ENCODE results near the gene XRCC5.
"Not testable (repeated sequence)": the region's sequence is repeated elsewhere in the genome, so short reads cannot be mapped to it uniquely, and the experiment has no call there.

XRCC5 gene

GRCh38 chr2:216078776-216079175 lies 30.4 kb upstream of the XRCC5 start:
- no peak overlapping the region for H3K4me3 ChIP-seq (ENCODE audit: low read length)
- peaks cover 21% of the 10 kb centered on the region for H3K4me1 ChIP-seq (ENCODE audit: insufficient read depth, low read length)
- no peak overlapping the region for H2AFZ ChIP-seq (ENCODE audit: low read depth, low read length)

GRCh38 chr2:216080048-216080447 lies 29.1 kb upstream of the XRCC5 start:
- not testable (repeated sequence) for H3K9me3 ChIP-seq (ENCODE audit: low read length); H3K4me3 ChIP-seq (ENCODE audit: low read length)

More at GRCh38 chr2:216078776-216079175, 30.4 kb upstream of the XRCC5 start:
- no peaks in the 10 kb centered on the region for H3K9me3 ChIP-seq (ENCODE audit: low read length)
- no peaks in the 10 kb centered on the region for H3K27me3 ChIP-seq (ENCODE audit: insufficient read depth, low read length)
- H3K36me3 ChIP-seq (ENCODE audit: insufficient read depth, low read length), result peaks cover 3% of the 10 kb centered on the region

GRCh38 chr2:216081012-216081411 lies 28.1 kb upstream of the XRCC5 start:
- Histone ChIP-seq H3K4me3 (ENCODE audit: low read length) (peak overlapping the region; percentile 82), H3K4me1 (ENCODE audit: insufficient read depth, low read length) (peaks cover 36% of the 10 kb centered on the region), H3K36me3 (ENCODE audit: insufficient read depth, low read length) (no peaks in the 10 kb centered on the region), H2AFZ (ENCODE audit: low read depth, low read length) (peak overlapping the region; percentile 79), H3K9me3 (ENCODE audit: low read length) (no peaks in the 10 kb centered on the region), H3K27me3 (ENCODE audit: insufficient read depth, low read length) (no peaks in the 10 kb centered on the region)

More at GRCh38 chr2:216080048-216080447, 29.1 kb upstream of the XRCC5 start:
- not testable (repeated sequence) for H3K36me3 ChIP-seq (ENCODE audit: insufficient read depth, low read length); H3K27me3 ChIP-seq (ENCODE audit: insufficient read depth, low read length); H2AFZ ChIP-seq (ENCODE audit: low read depth, low read length)
- H3K4me1 ChIP-seq (ENCODE audit: insufficient read depth, low read length), result peaks cover 32% of the 10 kb centered on the region

GRCh38 chr2:216081487-216082116 lies 27.5 kb upstream of the XRCC5 start, which contains the start of the genes PECR and TMEM169:
Gene PECR, minus strand, starts transcription at chr2:216081809. Its CDS starts 68 bp downstream, at chr2:216081741.
Gene TMEM169, plus strand, starts transcription at chr2:216081919. Its CDS starts 14,045 bp downstream, at chr2:216095964.
- no peaks in the 10 kb centered on the region for H3K27me3 ChIP-seq (ENCODE audit: insufficient read depth, low read length)
- H3K36me3 ChIP-seq (ENCODE audit: insufficient read depth, low read length), result peaks cover 4% of the 10 kb centered on the region
- peak within 1 kb of the TSS; percentile 82 for H3K4me3 ChIP-seq (ENCODE audit: low read length)
- H3K9me3 ChIP-seq (ENCODE audit: low read length), result no peaks in the 10 kb centered on the region
- peak within 1 kb of the TSS; percentile 79 for H2AFZ ChIP-seq (ENCODE audit: low read depth, low read length)
- peaks cover 36% of the 10 kb centered on the region for H3K4me1 ChIP-seq (ENCODE audit: insufficient read depth, low read length)

GRCh38 chr2:216082117-216082711 lies 26.9 kb upstream of the XRCC5 start:
- Histone ChIP-seq H3K4me3 (ENCODE audit: low read length) (peak overlapping the region; percentile 82), H3K36me3 (ENCODE audit: insufficient read depth, low read length) (peaks cover 11% of the 10 kb centered on the region), H2AFZ (ENCODE audit: low read depth, low read length) (peak overlapping the region; percentile 79), H3K27me3 (ENCODE audit: insufficient read depth, low read length) (no peaks in the 10 kb centered on the region), H3K9me3 (ENCODE audit: low read length) (no peaks in the 10 kb centered on the region), H3K4me1 (ENCODE audit: insufficient read depth, low read length) (peaks cover 36% of the 10 kb centered on the region)

GRCh38 chr2:216082805-216083204 lies 26.3 kb upstream of the XRCC5 start:
- Histone ChIP-seq H3K4me1 (ENCODE audit: insufficient read depth, low read length) (peaks cover 36% of the 10 kb centered on the region), H3K36me3 (ENCODE audit: insufficient read depth, low read length) (peaks cover 15% of the 10 kb centered on the region), H3K27me3 (ENCODE audit: insufficient read depth, low read length) (no peaks in the 10 kb centered on the region), H3K9me3 (ENCODE audit: low read length) (no peaks in the 10 kb centered on the region), H3K4me3 (ENCODE audit: low read length) (peak overlapping the region; percentile 82), H2AFZ (ENCODE audit: low read depth, low read length) (no peak overlapping the region)

- Histone ChIP-seq H3K27me3 (ENCODE audit: insufficient read depth, low read length) (no peaks in the 10 kb centered on the region), H3K9me3 (ENCODE audit: low read length) (no peaks in the 10 kb centered on the region), H3K4me1 (ENCODE audit: insufficient read depth, low read length) (peaks cover 36% of the 10 kb centered on the region), H2AFZ (ENCODE audit: low read depth, low read length) (no peak overlapping the region), H3K4me3 (ENCODE audit: low read length) (peak overlapping the region; percentile 82), H3K36me3 (ENCODE audit: insufficient read depth, low read length) (peaks cover 15% of the 10 kb centered on the region)
Observed at GRCh38 chr2:216083464-216084281, 25.5 kb upstream of the XRCC5 start.

- Histone ChIP-seq H3K27me3 (ENCODE audit: insufficient read depth, low read length) (no peaks in the 10 kb centered on the region), H3K9me3 (ENCODE audit: low read length) (no peaks in the 10 kb centered on the region), H2AFZ (ENCODE audit: low read depth, low read length) (no peak overlapping the region), H3K36me3 (ENCODE audit: insufficient read depth, low read length) (peaks cover 15% of the 10 kb centered on the region), H3K4me1 (ENCODE audit: insufficient read depth, low read length) (peaks cover 36% of the 10 kb centered on the region), H3K4me3 (ENCODE audit: low read length) (peak overlapping the region; percentile 82)
Observed at GRCh38 chr2:216084547-216084946, 24.6 kb upstream of the XRCC5 start.

- no peaks in the 10 kb centered on the region for H3K27me3 ChIP-seq (ENCODE audit: insufficient read depth, low read length)
- H3K4me1 ChIP-seq (ENCODE audit: insufficient read depth, low read length), result peaks cover 30% of the 10 kb centered on the region
- no peaks in the 10 kb centered on the region for H3K9me3 ChIP-seq (ENCODE audit: low read length)
- no peak overlapping the region for H2AFZ ChIP-seq (ENCODE audit: low read depth, low read length)
- H3K4me3 ChIP-seq (ENCODE audit: low read length), result no peak overlapping the region
- peaks cover 15% of the 10 kb centered on the region for H3K36me3 ChIP-seq (ENCODE audit: insufficient read depth, low read length)
Observed at GRCh38 chr2:216086207-216086893, 22.8 kb upstream of the XRCC5 start.

- Histone ChIP-seq H3K4me1 (ENCODE audit: insufficient read depth, low read length) (no peaks in the 10 kb centered on the region), H3K4me3 (ENCODE audit: low read length) (no peak overlapping the region), H3K27me3 (ENCODE audit: insufficient read depth, low read length) (no peaks in the 10 kb centered on the region), H3K36me3 (ENCODE audit: insufficient read depth, low read length) (peaks cover 15% of the 10 kb centered on the region), H3K9me3 (ENCODE audit: low read length) (no peaks in the 10 kb centered on the region), H2AFZ (ENCODE audit: low read depth, low read length) (no peak overlapping the region)
Observed at GRCh38 chr2:216090369-216090786, 18.8 kb upstream of the XRCC5 start.

GRCh38 chr2:216092646-216093045 lies 16.5 kb upstream of the XRCC5 start:
- no peaks in the 10 kb centered on the region for H3K27me3 ChIP-seq (ENCODE audit: insufficient read depth, low read length)
- no peaks in the 10 kb centered on the region for H3K9me3 ChIP-seq (ENCODE audit: low read length)
- H3K36me3 ChIP-seq (ENCODE audit: insufficient read depth, low read length), result peaks cover 20% of the 10 kb centered on the region
- H3K4me3 ChIP-seq (ENCODE audit: low read length), result no peak overlapping the region
- H2AFZ ChIP-seq (ENCODE audit: low read depth, low read length), result no peak overlapping the region
- H3K4me1 ChIP-seq (ENCODE audit: insufficient read depth, low read length), result no peaks in the 10 kb centered on the region

GRCh38 chr2:216094701-216095100 lies 14.4 kb upstream of the XRCC5 start:
- Histone ChIP-seq H3K27me3 (ENCODE audit: insufficient read depth, low read length) (no peaks in the 10 kb centered on the region), H3K4me1 (ENCODE audit: insufficient read depth, low read length) (no peaks in the 10 kb centered on the region), H2AFZ (ENCODE audit: low read depth, low read length) (no peak overlapping the region), H3K9me3 (ENCODE audit: low read length) (peaks cover 6% of the 10 kb centered on the region), H3K36me3 (ENCODE audit: insufficient read depth, low read length) (peaks cover 37% of the 10 kb centered on the region), H3K4me3 (ENCODE audit: low read length) (no peak overlapping the region)
